ENCODE results near the gene NPFF.
A peak's percentile ranks its signal among the peaks of the same experiment; 100 is the strongest.

NPFF gene

DNA sequence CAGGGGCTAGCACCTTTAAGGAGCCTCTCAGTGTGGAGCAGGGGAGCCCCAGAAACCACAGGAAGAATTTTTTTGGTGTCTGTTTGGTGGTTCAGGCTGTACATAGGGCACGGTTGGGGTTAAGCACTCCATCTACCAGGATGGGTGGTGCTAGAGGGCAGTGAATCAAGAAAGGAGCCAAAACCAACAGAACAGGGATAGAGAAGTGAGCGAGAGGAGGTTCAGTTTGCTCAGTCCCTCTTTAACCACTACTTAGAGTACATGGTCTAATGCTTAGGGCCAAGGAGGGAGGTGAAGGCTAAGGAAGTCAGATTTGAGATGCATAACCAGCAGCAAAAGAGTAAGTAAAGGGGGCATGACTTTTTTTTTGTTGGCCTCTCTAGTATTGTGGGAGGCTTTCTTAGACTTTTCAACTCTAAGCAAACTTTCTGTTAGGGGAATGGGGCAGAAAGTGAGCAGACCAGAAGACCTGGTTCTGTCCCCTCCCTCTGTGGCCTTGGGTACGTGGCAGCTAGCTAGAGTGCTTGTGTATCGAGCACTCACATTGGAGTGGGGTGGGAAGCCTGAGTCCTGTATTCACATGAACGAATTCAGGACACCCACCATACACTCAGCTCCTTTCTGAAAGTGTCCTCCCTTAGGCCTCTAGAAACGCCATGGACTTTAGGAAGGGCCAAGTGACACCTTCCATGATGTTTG is 6.6 kb upstream of the NPFF start:
- H3K4me3 ChIP-seq (ENCODE audit: low read depth, low read length), result no peak overlapping the region
- TF ChIP-seq, protein P1, sequence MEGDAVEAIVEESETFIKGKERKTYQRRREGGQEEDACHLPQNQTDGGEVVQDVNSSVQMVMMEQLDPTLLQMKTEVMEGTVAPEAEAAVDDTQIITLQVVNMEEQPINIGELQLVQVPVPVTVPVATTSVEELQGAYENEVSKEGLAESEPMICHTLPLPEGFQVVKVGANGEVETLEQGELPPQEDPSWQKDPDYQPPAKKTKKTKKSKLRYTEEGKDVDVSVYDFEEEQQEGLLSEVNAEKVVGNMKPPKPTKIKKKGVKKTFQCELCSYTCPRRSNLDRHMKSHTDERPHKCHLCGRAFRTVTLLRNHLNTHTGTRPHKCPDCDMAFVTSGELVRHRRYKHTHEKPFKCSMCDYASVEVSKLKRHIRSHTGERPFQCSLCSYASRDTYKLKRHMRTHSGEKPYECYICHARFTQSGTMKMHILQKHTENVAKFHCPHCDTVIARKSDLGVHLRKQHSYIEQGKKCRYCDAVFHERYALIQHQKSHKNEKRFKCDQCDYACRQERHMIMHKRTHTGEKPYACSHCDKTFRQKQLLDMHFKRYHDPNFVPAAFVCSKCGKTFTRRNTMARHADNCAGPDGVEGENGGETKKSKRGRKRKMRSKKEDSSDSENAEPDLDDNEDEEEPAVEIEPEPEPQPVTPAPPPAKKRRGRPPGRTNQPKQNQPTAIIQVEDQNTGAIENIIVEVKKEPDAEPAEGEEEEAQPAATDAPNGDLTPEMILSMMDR (IDR thresholded peaks at IDR 0.05; ENCODE audit: borderline replicate concordance, insufficient read depth, low read depth, low read length), result no peak

DNA sequence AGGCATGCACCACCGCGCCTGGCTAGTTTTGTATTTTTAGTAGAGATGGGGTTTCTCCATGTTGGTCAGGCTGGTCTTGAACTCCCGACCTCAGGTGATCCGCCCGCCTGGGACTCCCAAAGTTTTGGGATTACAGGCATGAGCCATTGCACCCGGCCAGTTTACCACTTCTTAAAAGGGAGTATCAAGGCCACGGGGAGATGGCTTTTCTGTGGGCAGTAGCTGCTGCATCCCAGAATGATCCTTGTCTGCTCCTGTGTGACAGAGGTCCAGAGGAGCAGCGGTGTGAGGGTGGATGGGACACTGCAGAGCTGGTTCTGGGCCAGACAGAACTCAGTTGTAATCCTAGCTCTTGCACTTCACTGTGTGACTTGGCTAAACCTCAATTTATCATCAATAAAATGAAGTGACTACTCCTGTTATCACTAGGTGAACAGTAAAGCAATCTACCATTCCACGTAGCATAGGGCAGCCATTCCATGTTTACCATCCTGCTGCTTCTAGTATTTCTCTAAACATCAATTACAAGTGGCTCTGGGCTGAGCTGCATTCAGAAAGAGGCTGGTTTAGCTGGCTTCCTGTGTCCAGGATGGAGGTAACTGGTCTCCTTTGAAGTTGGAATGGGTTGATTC is 3.0 kb upstream of the NPFF start:
- no peak overlapping the region for H3K4me3 ChIP-seq (ENCODE audit: low read depth, low read length)
- TF ChIP-seq, protein P1 (IDR thresholded peaks at IDR 0.05; ENCODE audit: borderline replicate concordance, insufficient read depth, low read depth, low read length), result no peak

DNA sequence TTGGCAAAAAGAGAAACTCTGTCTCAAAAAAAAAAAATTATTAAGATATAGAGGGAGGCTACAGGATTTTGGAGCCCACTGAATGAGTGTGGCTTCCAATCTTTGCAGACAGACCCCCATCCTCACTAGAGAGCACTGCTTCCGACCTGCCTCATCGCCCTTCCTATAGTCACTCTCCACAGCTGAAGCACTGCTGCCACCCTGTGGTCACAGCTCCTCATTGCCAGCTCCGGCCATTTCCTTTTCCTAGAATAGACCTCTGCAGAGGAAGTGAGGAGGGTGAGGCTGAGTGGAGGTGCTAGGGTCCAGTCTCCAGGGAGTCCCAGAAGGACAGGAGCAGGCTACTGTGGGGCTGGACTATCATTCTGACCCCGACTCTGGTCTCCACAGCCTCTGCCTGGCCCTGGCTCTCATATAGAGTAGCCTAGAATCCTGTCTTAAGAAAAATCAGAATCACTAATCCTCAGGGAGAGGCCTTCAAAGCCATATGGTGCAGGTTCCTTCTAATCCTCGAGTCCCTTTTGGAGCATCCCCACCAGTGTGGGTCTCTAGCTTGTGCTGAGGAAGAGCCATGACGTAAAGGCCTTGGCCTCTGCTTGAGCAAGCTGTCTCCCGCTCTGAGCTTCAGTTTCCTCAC is 1.4 kb upstream of the NPFF start:
- TF ChIP-seq, protein P1 (IDR thresholded peaks at IDR 0.05; ENCODE audit: borderline replicate concordance, insufficient read depth, low read depth, low read length), result peak; percentile 85
- no peak overlapping the region for H3K4me3 ChIP-seq (ENCODE audit: low read depth, low read length)

DNA sequence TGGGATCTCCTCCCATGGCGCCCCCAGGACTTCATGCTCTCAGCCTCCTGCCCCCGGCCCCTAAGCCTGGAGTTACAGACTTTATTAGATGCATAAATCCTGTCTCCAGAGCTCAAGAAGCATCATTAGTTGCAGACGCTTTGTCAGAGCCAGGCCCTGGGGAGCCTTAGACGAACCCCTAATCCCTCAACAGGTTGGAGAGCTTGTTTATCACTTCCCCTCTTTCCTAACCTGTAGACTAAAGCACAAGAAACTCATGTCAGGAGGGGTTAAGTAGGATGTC is 260 bp upstream of the NPFF start:
- H3K4me3 ChIP-seq (ENCODE audit: low read depth, low read length), result no peak overlapping the region
- TF ChIP-seq, protein P1 (IDR thresholded peaks at IDR 0.05; ENCODE audit: borderline replicate concordance, insufficient read depth, low read depth, low read length), result no peak

DNA sequence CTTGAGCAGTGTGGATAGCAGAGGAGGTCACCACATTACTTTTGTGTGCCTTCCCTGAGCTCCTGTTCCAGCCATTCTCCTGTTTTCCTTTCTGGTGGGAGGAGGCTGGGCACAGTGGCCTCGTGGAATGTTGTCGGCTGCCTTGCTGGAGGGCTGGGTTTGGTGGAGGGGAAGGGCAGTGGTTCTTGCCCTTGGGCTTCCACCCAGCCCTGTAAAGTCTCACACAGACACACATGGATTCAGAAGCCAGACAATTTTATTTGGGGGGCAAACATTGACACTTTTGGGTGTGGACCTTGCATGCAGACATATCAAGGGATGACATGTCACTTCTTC is 866 bp downstream of the NPFF start:
- TF ChIP-seq, protein P1 (IDR thresholded peaks at IDR 0.05; ENCODE audit: borderline replicate concordance, insufficient read depth, low read depth, low read length), result no peak
- H3K4me3 ChIP-seq (ENCODE audit: low read depth, low read length), result no peak overlapping the region

DNA sequence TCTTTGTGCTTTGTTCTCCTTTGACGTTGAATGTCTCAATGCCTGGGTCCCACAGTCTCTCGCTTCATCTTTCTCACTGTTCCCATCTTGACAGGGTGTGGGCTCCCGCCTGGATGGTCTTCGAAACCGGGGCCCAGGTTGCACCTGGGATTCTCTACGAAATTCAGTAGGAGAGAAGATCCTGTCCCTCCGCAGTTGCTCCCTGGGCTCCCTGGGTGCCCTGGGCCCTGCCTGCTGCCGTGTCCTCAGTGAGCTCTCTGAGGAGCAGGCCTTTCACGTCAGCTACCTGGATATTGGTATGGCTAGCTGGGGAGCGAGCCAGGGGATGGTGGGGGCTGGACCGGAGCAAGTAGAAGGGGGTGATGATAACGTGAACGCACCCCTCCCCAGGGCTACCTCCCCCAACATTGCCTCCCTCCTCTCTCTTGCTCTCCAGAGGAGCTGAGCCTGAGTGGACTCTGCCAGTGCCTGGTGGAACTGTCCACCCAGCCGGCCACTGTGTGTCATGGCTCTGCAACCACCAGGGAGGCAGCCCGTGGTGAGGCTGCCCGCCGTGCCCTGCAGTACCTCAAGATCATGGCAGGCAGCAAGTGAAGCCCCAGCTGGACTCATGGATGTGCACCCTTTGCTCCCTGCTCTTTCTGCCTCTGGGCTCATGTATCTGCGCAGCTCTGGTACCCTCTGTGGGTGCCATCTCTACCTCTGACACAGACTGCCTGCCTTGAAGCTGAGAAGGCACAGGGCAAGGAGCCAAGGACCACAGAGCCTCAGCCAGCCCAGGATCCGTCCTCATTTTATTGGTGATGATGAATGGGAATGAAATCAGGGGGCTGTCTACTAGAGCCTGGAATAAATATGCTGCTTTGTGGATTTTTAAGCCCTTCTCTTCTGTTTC is 1.5 kb downstream of the NPFF start:
- TF ChIP-seq, protein P1 (IDR thresholded peaks at IDR 0.05; ENCODE audit: borderline replicate concordance, insufficient read depth, low read depth, low read length), result no peak

More for the DNA sequence above, 1.5 kb downstream of the NPFF start:
- H3K4me3 ChIP-seq (ENCODE audit: low read depth, low read length), result no peak overlapping the region
